Prostate gland (tissue), 2 donors: ENCODE results near the gene HOXD9.

Experiments used
- CTCF ChIP-seq, 4 experiments: fragments of 200-600 bp in 2 of 4; fragments of 450-650 bp in 2 of 4; sonication (generic) in 2 of 4; IDR thresholded peaks; 1 replicate in 3 of 4; 2 replicates in 1 of 4; pipeline ENCODE4 v1.5.1; 2016 to 2019; ENCODE audit warnings: antibody characterized with exemption in 4 of 4, mild to moderate bottlenecking in 2 of 4, moderate library complexity in 2 of 4
- POLR2AphosphoS5 ChIP-seq: sonication (generic); formaldehyde crosslinking; IDR thresholded peaks from one replicate; pipeline ENCODE4 v1.6.1; 2017; ENCODE audit warnings: antibody characterized with exemption

GRCh38 chr2:176124110-176124946 lies 1.8 kb downstream of the HOXD9 start:
- no peak for TF ChIP-seq CTCF (IDR thresholded peaks at IDR 0.05)
- TF ChIP-seq POLR2AphosphoS5, result no peak
